Neural progenitor cell (in vitro differentiated cells): Measurements from ENCODE around the gene FGF16. TPM values are rescaled to one million over a fixed set of nuclear protein-coding genes. Genes with fewer than 3 reads are reported as not detected.

ENCODE experiments used
- DNase-seq: peaks from one replicate; pipeline ENCODE4 v3.0.0-alpha.2; 2016; ENCODE audit warnings: low spot score
- H2AFZ ChIP-seq: fragments of 200-600 bp; sonication (generic); replicated peaks from 2 replicates; pipeline ENCODE4 v1.6.1; 2016; ENCODE audit warnings: antibody characterized with exemption
- H3F3A ChIP-seq: fragments of 200-600 bp; sonication (generic); 2 replicates; pipeline ENCODE4 v1.6.1; 2016; ENCODE audit warnings: antibody characterized with exemption, low read depth
- H3K27ac ChIP-seq: fragments of 200-600 bp; sonication (generic); 2 replicates; pipeline ENCODE4 v1.5.1; 2016; ENCODE audit warnings: mild to moderate bottlenecking
- H3K27me3 ChIP-seq: fragments of 200-600 bp; sonication (generic); 2 replicates; pipeline ENCODE4 v1.6.1; 2016; ENCODE audit warnings: mild to moderate bottlenecking, moderate library complexity
- H3K36me3 ChIP-seq: fragments of 200-600 bp; sonication (generic); 2 replicates; pipeline ENCODE4 v1.5.1; 2016
- H3K4me1 ChIP-seq: fragments of 200-600 bp; sonication (generic); 2 replicates; pipeline ENCODE4 v1.6.1; 2016; ENCODE audit warnings: mixed run types
- H3K4me2 ChIP-seq: fragments of 200-600 bp; sonication (generic); 2 replicates; pipeline ENCODE4 v1.6.1; 2016
- H3K4me3 ChIP-seq: fragments of 200-600 bp; sonication (generic); 2 replicates; pipeline ENCODE4 v1.5.1; 2016
- H3K79me2 ChIP-seq: fragments of 200-600 bp; sonication (generic); 2 replicates; pipeline ENCODE4 v1.6.1; 2016; ENCODE audit warnings: low read depth
- H3K9ac ChIP-seq: fragments of 200-600 bp; sonication (generic); 2 replicates; pipeline ENCODE4 v1.6.1; 2016
- H3K9me3 ChIP-seq: fragments of 200-600 bp; sonication (generic); 2 replicates; pipeline ENCODE4 v1.5.1; 2016; ENCODE audit warnings: low read depth
- H4K20me1 ChIP-seq: fragments of 200-600 bp; sonication (generic); 2 replicates; pipeline ENCODE4 v1.6.1; 2016; ENCODE audit warnings: low read depth
- H3K27ac Mint-ChIP-seq: 3 replicates; pipeline ENCODE4 v1.8.0; 2021; ENCODE audit warnings: mixed read lengths
- H3K27me3 Mint-ChIP-seq: 2 replicates; pipeline ENCODE4 v1.8.0; 2022; ENCODE audit warnings: low read depth, mild to moderate bottlenecking, inconsistent platforms, moderate library complexity, mixed read lengths; ENCODE audit not compliant: insufficient read depth
- H3K36me3 Mint-ChIP-seq: 3 replicates; pipeline ENCODE4 v1.8.0; 2021; ENCODE audit warnings: mixed read lengths
- H3K4me1 Mint-ChIP-seq: 3 replicates; pipeline ENCODE4 v1.8.0; 2021; ENCODE audit warnings: mixed read lengths
- H3K4me3 Mint-ChIP-seq: 3 replicates; pipeline ENCODE4 v1.8.0; 2021; ENCODE audit warnings: mild to moderate bottlenecking, moderate library complexity, mixed read lengths
- H3K9me3 Mint-ChIP-seq: 3 replicates; pipeline ENCODE4 v1.8.0; 2020; ENCODE audit warnings: mixed read lengths
- CTCF ChIP-seq: fragments of 200-600 bp; sonication (generic); IDR thresholded peaks from 2 replicates; pipeline ENCODE4 v1.5.1; 2017; ENCODE audit warnings: antibody characterized with exemption, mild to moderate bottlenecking
- EZH2 ChIP-seq: fragments of 200-600 bp; sonication (generic); IDR thresholded peaks from 2 replicates; pipeline ENCODE4 v1.6.1; 2017; ENCODE audit warnings: antibody characterized with exemption, mild to moderate bottlenecking, moderate library complexity
- EZH2phosphoT487 ChIP-seq: fragments of 200-600 bp; sonication (generic); IDR thresholded peaks from 2 replicates; pipeline ENCODE4 v1.6.1; 2017; ENCODE audit warnings: antibody characterized with exemption
- total RNA-seq: library from RNA; depleted of rRNA; stranded (reverse); fragments of >200 nt; gene quantifications from 2 replicates; pipeline ENCODE4 v1.2.3, GENCODE V29; 2015; ENCODE audit warnings: low replicate concordance

The FGF16 gene
- total RNA-seq, 1 donor from 2014 or later: not detected

GRCh38 chrX:77412631-77413030, 34.6 kb upstream of the FGF16 start:
- no peak overlapping the region for H3K4me3 ChIP-seq
- H3K27me3 ChIP-seq: no peaks in the 10 kb centered on the region
- DNase-seq: no peak
- no peak overlapping the region for H3K9ac ChIP-seq
- Mint-ChIP-seq H3K27ac (no peak overlapping the region), H3K36me3 (no peaks in the 10 kb centered on the region), H3K27me3 (no peaks in the 10 kb centered on the region), H3K9me3 (peaks cover 2% of the 10 kb centered on the region), H3K4me1 (no peaks in the 10 kb centered on the region), H3K4me3 (no peak overlapping the region)
- H4K20me1 ChIP-seq: no peaks in the 10 kb centered on the region
- TF ChIP-seq CTCF: no peak
- no peak for TF ChIP-seq EZH2
- no peak for TF ChIP-seq EZH2phosphoT487
- H3K27ac ChIP-seq: no peak overlapping the region
- no peak overlapping the region for H2AFZ ChIP-seq
- no peaks in the 10 kb centered on the region for H3K79me2 ChIP-seq
- no peaks in the 10 kb centered on the region for H3K4me1 ChIP-seq
- no peak overlapping the region for H3K4me2 ChIP-seq
- H3K9me3 ChIP-seq: peaks cover 4% of the 10 kb centered on the region
- no peaks in the 10 kb centered on the region for H3K36me3 ChIP-seq
- no peaks in the 10 kb centered on the region for H3F3A ChIP-seq

DNA sequence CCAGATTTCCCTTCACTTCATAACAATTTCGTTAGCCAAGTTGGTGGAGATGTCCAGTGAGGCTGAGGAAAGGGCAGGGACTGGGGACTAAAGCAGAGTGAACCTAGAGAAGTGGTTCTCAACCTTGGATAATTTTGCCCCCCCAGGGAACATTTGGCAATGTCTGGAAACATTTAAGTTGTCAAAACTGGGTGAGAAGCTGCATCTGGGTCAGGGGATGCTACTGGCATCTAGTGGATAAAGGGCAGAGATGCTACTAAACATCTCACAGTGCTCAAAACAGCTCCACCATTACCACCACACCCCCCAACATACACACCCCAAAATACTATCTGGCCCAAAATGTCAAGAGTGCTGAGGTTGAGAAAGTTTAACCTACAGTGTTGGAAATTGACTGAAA, 32.0 kb upstream of the FGF16 start:
- peak; percentile 15 for DNase-seq
- no peaks in the 10 kb centered on the region for H3K4me1 ChIP-seq
- no peak overlapping the region for H3K4me3 Mint-ChIP-seq
- no peak overlapping the region for H3K4me3 ChIP-seq
- no peaks in the 10 kb centered on the region for H4K20me1 ChIP-seq
- H3F3A ChIP-seq: no peaks in the 10 kb centered on the region
- H3K9me3 ChIP-seq: peaks cover 4% of the 10 kb centered on the region
- no peaks in the 10 kb centered on the region for H3K36me3 ChIP-seq
- no peaks in the 10 kb centered on the region for H3K36me3 Mint-ChIP-seq
- no peak overlapping the region for H2AFZ ChIP-seq
- H3K9me3 Mint-ChIP-seq: no peaks in the 10 kb centered on the region
- no peaks in the 10 kb centered on the region for H3K4me1 Mint-ChIP-seq
- H3K27me3 ChIP-seq: no peaks in the 10 kb centered on the region
- H3K4me2 ChIP-seq: no peak overlapping the region
- TF ChIP-seq EZH2phosphoT487 (no peak), CTCF (peak; percentile 39)
- no peak overlapping the region for H3K27ac Mint-ChIP-seq
- H3K9ac ChIP-seq: no peak overlapping the region
- no peaks in the 10 kb centered on the region for H3K79me2 ChIP-seq
- H3K27me3 Mint-ChIP-seq: no peaks in the 10 kb centered on the region
- no peak overlapping the region for H3K27ac ChIP-seq

- Histone ChIP-seq H2AFZ (no peak overlapping the region), H3K4me1 (no peaks in the 10 kb centered on the region), H3K4me3 (no peak overlapping the region), H3K9me3 (peaks cover 4% of the 10 kb centered on the region), H3K36me3 (no peaks in the 10 kb centered on the region), H3K79me2 (no peaks in the 10 kb centered on the region), H3K27me3 (no peaks in the 10 kb centered on the region), H4K20me1 (no peaks in the 10 kb centered on the region), H3K4me2 (no peak overlapping the region), H3K27ac (no peak overlapping the region), H3F3A (no peaks in the 10 kb centered on the region), H3K9ac (no peak overlapping the region)
- no peaks in the 10 kb centered on the region for H3K36me3 Mint-ChIP-seq
- H3K4me3 Mint-ChIP-seq: no peak overlapping the region
- H3K27me3 Mint-ChIP-seq: no peaks in the 10 kb centered on the region
- DNase-seq: no peak
- no peak overlapping the region for H3K27ac Mint-ChIP-seq
- H3K4me1 Mint-ChIP-seq: no peaks in the 10 kb centered on the region
- H3K9me3 Mint-ChIP-seq: peaks cover 3% of the 10 kb centered on the region
- TF ChIP-seq CTCF: no peak
- no peak for TF ChIP-seq EZH2
- TF ChIP-seq EZH2phosphoT487: no peak
Measured at GRCh38 chrX:77415882-77416281, 31.3 kb upstream of the FGF16 start.
